ENCODE results near the gene SEM1. TPM values are rescaled to one million over a fixed set of nuclear protein-coding genes. Genes with fewer than 3 reads are reported as not detected.
A peak's percentile ranks its signal among the peaks of the same experiment; 100 is the strongest.

Gene SEM1
- total and polyA plus RNA-seq, 4 experiments from 2014 or later, result 35.1 to 152 (median 83.9) TPM

- intact Hi-C loops (cut with micrococcal nuclease), result no loop called here
- no peaks in the 10 kb centered on the region for H3K9me3 Mint-ChIP-seq
- H3K4me1 Mint-ChIP-seq, result peaks cover 0 to 2% (median 0%) of the 10 kb centered on the region in 4 donors
- peak overlapping the region in 2 of 7 donors; percentile 8 to 82 for H3K27ac Mint-ChIP-seq
- H3K27me3 ChIP-seq (ENCODE audit: insufficient read depth, low read length), result no peaks in the 10 kb centered on the region
- H3K27ac ChIP-seq (ENCODE audit: low read depth, low read length), result no peak overlapping the region
- no peaks in the 10 kb centered on the region for H3K36me3 ChIP-seq (ENCODE audit: insufficient read depth, low read length)
- H3K27me3 Mint-ChIP-seq, result no peaks in the 10 kb centered on the region
- peaks cover 17 to 26% of the 10 kb centered on the region in 2 donors for H3K36me3 Mint-ChIP-seq
- ChIA-PET POLR2A (ENCODE audit: partially characterized antibody) (no interaction called here), CTCF (ENCODE audit: partially characterized antibody) (no interaction called here)
- H3K4me3 Mint-ChIP-seq, result peak overlapping the region in 1 of 8 donors; percentile 54
- no peak for DNase-seq
- no peaks in the 10 kb centered on the region for H3K9me3 ChIP-seq (ENCODE audit: control insufficient read depth in 1 of 2, low read length in 2 of 2)
- no peaks in the 10 kb centered on the region for H3K4me1 ChIP-seq (ENCODE audit: insufficient read depth, low read length)
- no peak overlapping the region for H3K4me3 ChIP-seq (ENCODE audit: low read length in 2 of 2)
Observed at GRCh38 chr7:96674565-96674964, 35.1 kb downstream of the SEM1 start.

GRCh38 chr7:96671854-96672253 lies 37.8 kb downstream of the SEM1 start:
- H3K4me1 Mint-ChIP-seq, result peaks cover 0 to 2% (median 0%) of the 10 kb centered on the region in 4 donors
- H3K27me3 Mint-ChIP-seq, result no peaks in the 10 kb centered on the region
- H3K9me3 Mint-ChIP-seq, result no peaks in the 10 kb centered on the region
- H3K27ac Mint-ChIP-seq, result no peak overlapping the region
- Histone ChIP-seq H3K9me3 (ENCODE audit: control insufficient read depth in 1 of 2, low read length in 2 of 2) (no peaks in the 10 kb centered on the region), H3K36me3 (ENCODE audit: insufficient read depth, low read length) (no peaks in the 10 kb centered on the region), H3K4me3 (ENCODE audit: low read length in 2 of 2) (no peak overlapping the region), H3K27ac (ENCODE audit: low read depth, low read length) (no peak overlapping the region), H3K4me1 (ENCODE audit: insufficient read depth, low read length) (no peaks in the 10 kb centered on the region), H3K27me3 (ENCODE audit: insufficient read depth, low read length) (no peaks in the 10 kb centered on the region)
- ChIA-PET POLR2A (ENCODE audit: partially characterized antibody) (no interaction called here), CTCF (ENCODE audit: partially characterized antibody) (no interaction called here)
- H3K36me3 Mint-ChIP-seq, result peaks cover 32 to 33% of the 10 kb centered on the region in 2 donors
- no peak for DNase-seq
- intact Hi-C loops (cut with micrococcal nuclease), result no loop called here
- H3K4me3 Mint-ChIP-seq, result no peak overlapping the region

- Mint-ChIP-seq H3K27me3 (no peaks in the 10 kb centered on the region), H3K36me3 (peaks cover 39 to 44% of the 10 kb centered on the region in 2 donors), H3K4me3 (no peak overlapping the region), H3K9me3 (no peaks in the 10 kb centered on the region), H3K27ac (no peak overlapping the region), H3K4me1 (peaks cover 0 to 2% (median 0%) of the 10 kb centered on the region in 4 donors)
- Histone ChIP-seq H3K27me3 (ENCODE audit: insufficient read depth, low read length) (no peaks in the 10 kb centered on the region), H3K27ac (ENCODE audit: low read depth, low read length) (no peak overlapping the region), H3K4me3 (ENCODE audit: low read length in 2 of 2) (no peak overlapping the region), H3K36me3 (ENCODE audit: insufficient read depth, low read length) (no peaks in the 10 kb centered on the region), H3K9me3 (ENCODE audit: control insufficient read depth in 1 of 2, low read length in 2 of 2) (no peaks in the 10 kb centered on the region), H3K4me1 (ENCODE audit: insufficient read depth, low read length) (no peaks in the 10 kb centered on the region)
- intact Hi-C loops (cut with micrococcal nuclease), result no loop called here
- CTCF ChIA-PET (ENCODE audit: partially characterized antibody), result no interaction called here
- POLR2A ChIA-PET (ENCODE audit: partially characterized antibody), result no interaction called here
- no peak for DNase-seq
Observed at GRCh38 chr7:96670338-96671289, 39.0 kb downstream of the SEM1 start.

- Histone ChIP-seq H3K4me3 (ENCODE audit: low read length in 2 of 2) (no peak overlapping the region), H3K36me3 (ENCODE audit: insufficient read depth, low read length) (no peaks in the 10 kb centered on the region), H3K27me3 (ENCODE audit: insufficient read depth, low read length) (no peaks in the 10 kb centered on the region), H3K4me1 (ENCODE audit: insufficient read depth, low read length) (no peaks in the 10 kb centered on the region), H3K9me3 (ENCODE audit: control insufficient read depth in 1 of 2, low read length in 2 of 2) (no peaks in the 10 kb centered on the region), H3K27ac (ENCODE audit: low read depth, low read length) (no peak overlapping the region)
- DNase-seq, result no peak
- H3K36me3 Mint-ChIP-seq, result peaks cover 43 to 44% of the 10 kb centered on the region in 2 donors
- CTCF ChIA-PET (ENCODE audit: partially characterized antibody), result no interaction called here
- H3K4me3 Mint-ChIP-seq, result no peak overlapping the region
- intact Hi-C loops (cut with micrococcal nuclease), result no loop called here
- H3K9me3 Mint-ChIP-seq, result no peaks in the 10 kb centered on the region
- H3K27ac Mint-ChIP-seq, result no peak overlapping the region
- POLR2A ChIA-PET (ENCODE audit: partially characterized antibody), result no interaction called here
- H3K27me3 Mint-ChIP-seq, result no peaks in the 10 kb centered on the region
- peaks cover 0 to 6% (median under 1%) of the 10 kb centered on the region in 4 donors for H3K4me1 Mint-ChIP-seq
Observed at GRCh38 chr7:96669812-96670211, 39.8 kb downstream of the SEM1 start.

- no peaks in the 10 kb centered on the region for H3K9me3 Mint-ChIP-seq
- intact Hi-C loops (cut with micrococcal nuclease), result no loop called here
- no peaks in the 10 kb centered on the region for H3K36me3 ChIP-seq (ENCODE audit: insufficient read depth, low read length)
- peak overlapping the region in 1 of 7 donors; percentile 68 for H3K27ac Mint-ChIP-seq
- H3K4me3 ChIP-seq (ENCODE audit: low read length in 2 of 2), result no peak overlapping the region
- peaks cover 15 to 24% (median 20%) of the 10 kb centered on the region in 4 donors for H3K4me1 Mint-ChIP-seq
- CTCF ChIA-PET (ENCODE audit: partially characterized antibody), result no interaction called here
- H3K36me3 Mint-ChIP-seq, result peaks cover 37 to 50% of the 10 kb centered on the region in 2 donors
- no peaks in the 10 kb centered on the region for H3K27me3 ChIP-seq (ENCODE audit: insufficient read depth, low read length)
- H3K4me3 Mint-ChIP-seq, result no peak overlapping the region
- POLR2A ChIA-PET (ENCODE audit: partially characterized antibody), result no interaction called here
- peaks cover 15% of the 10 kb centered on the region for H3K4me1 ChIP-seq (ENCODE audit: insufficient read depth, low read length)
- no peaks in the 10 kb centered on the region for H3K9me3 ChIP-seq (ENCODE audit: control insufficient read depth in 1 of 2, low read length in 2 of 2)
- no peaks in the 10 kb centered on the region for H3K27me3 Mint-ChIP-seq
- no peak for DNase-seq
- no peak overlapping the region for H3K27ac ChIP-seq (ENCODE audit: low read depth, low read length)
Observed at GRCh38 chr7:96667026-96667425, 42.6 kb downstream of the SEM1 start.

- H3K4me1 Mint-ChIP-seq, result peaks cover 15 to 24% (median 20%) of the 10 kb centered on the region in 4 donors
- intact Hi-C loops (cut with micrococcal nuclease), result no loop called here
- H3K27ac Mint-ChIP-seq, result peak overlapping the region in 1 of 7 donors; percentile 70
- no peak overlapping the region for H3K4me3 Mint-ChIP-seq
- H3K9me3 Mint-ChIP-seq, result no peaks in the 10 kb centered on the region
- no peaks in the 10 kb centered on the region for H3K27me3 Mint-ChIP-seq
- Histone ChIP-seq H3K27ac (ENCODE audit: low read depth, low read length) (no peak overlapping the region), H3K9me3 (ENCODE audit: control insufficient read depth in 1 of 2, low read length in 2 of 2) (no peaks in the 10 kb centered on the region), H3K4me1 (ENCODE audit: insufficient read depth, low read length) (peaks cover 15% of the 10 kb centered on the region), H3K27me3 (ENCODE audit: insufficient read depth, low read length) (no peaks in the 10 kb centered on the region), H3K36me3 (ENCODE audit: insufficient read depth, low read length) (no peaks in the 10 kb centered on the region), H3K4me3 (ENCODE audit: low read length in 2 of 2) (no peak overlapping the region)
- DNase-seq, result no peak
- ChIA-PET CTCF (ENCODE audit: partially characterized antibody) (no interaction called here), POLR2A (ENCODE audit: partially characterized antibody) (no interaction called here)
- peaks cover 28 to 45% of the 10 kb centered on the region in 2 donors for H3K36me3 Mint-ChIP-seq
Observed at GRCh38 chr7:96665689-96666088, 44.0 kb downstream of the SEM1 start.

GRCh38 chr7:96664793-96665192 lies 44.9 kb downstream of the SEM1 start:
- H3K27ac ChIP-seq (ENCODE audit: low read depth, low read length), result no peak overlapping the region
- no peaks in the 10 kb centered on the region for H3K27me3 ChIP-seq (ENCODE audit: insufficient read depth, low read length)
- H3K4me3 Mint-ChIP-seq, result no peak overlapping the region
- no peaks in the 10 kb centered on the region for H3K27me3 Mint-ChIP-seq
- H3K4me3 ChIP-seq (ENCODE audit: low read length in 2 of 2), result no peak overlapping the region
- CTCF ChIA-PET (ENCODE audit: partially characterized antibody), result no interaction called here
- peaks cover 15 to 24% (median 20%) of the 10 kb centered on the region in 4 donors for H3K4me1 Mint-ChIP-seq
- peaks cover 22 to 39% of the 10 kb centered on the region in 2 donors for H3K36me3 Mint-ChIP-seq
- POLR2A ChIA-PET (ENCODE audit: partially characterized antibody), result no interaction called here
- H3K27ac Mint-ChIP-seq, result peak overlapping the region in 3 of 7 donors; percentile 14 to 51 (median 48)
- H3K9me3 Mint-ChIP-seq, result no peaks in the 10 kb centered on the region
- DNase-seq, result no peak
- intact Hi-C loops (cut with micrococcal nuclease), result no loop called here
- peaks cover 15% of the 10 kb centered on the region for H3K4me1 ChIP-seq (ENCODE audit: insufficient read depth, low read length)
- no peaks in the 10 kb centered on the region for H3K36me3 ChIP-seq (ENCODE audit: insufficient read depth, low read length)
- H3K9me3 ChIP-seq (ENCODE audit: control insufficient read depth in 1 of 2, low read length in 2 of 2), result no peaks in the 10 kb centered on the region
